KMS-11 (cell line): ENCODE results near the gene RPS27A.
A peak's percentile ranks its signal among the peaks of the same experiment; 100 is the strongest.

Experiments used
- H2AFZ ChIP-seq: fragments of 200-600 bp; sonication (generic); 2 replicates; pipeline ENCODE4 v1.6.1; 2016; ENCODE audit warnings: antibody characterized with exemption, mixed run types, low read depth
- H3K27ac ChIP-seq: fragments of 200-600 bp; sonication (generic); 2 replicates; pipeline ENCODE4 v1.6.1; 2016; ENCODE audit warnings: mild to moderate bottlenecking, mixed run types
- H3K27me3 ChIP-seq: fragments of 200-600 bp; sonication (generic); 2 replicates; pipeline ENCODE4 v1.6.1; 2017; ENCODE audit warnings: mild to moderate bottlenecking, low read depth, mixed run types, moderate library complexity; ENCODE audit not compliant: insufficient read depth
- H3K36me3 ChIP-seq: fragments of 200-600 bp; sonication (generic); 2 replicates; pipeline ENCODE4 v1.6.1; 2017; ENCODE audit warnings: mild to moderate bottlenecking, mixed run types; ENCODE audit not compliant: insufficient read depth
- H3K4me1 ChIP-seq: fragments of 200-600 bp; sonication (generic); 2 replicates; pipeline ENCODE4 v1.6.1; 2016; ENCODE audit warnings: mild to moderate bottlenecking, low read depth, mixed run types; ENCODE audit not compliant: poor library complexity, severe bottlenecking
- H3K4me2 ChIP-seq: fragments of 200-600 bp; sonication (generic); 2 replicates; pipeline ENCODE4 v1.7.0; 2016; ENCODE audit warnings: mild to moderate bottlenecking, mixed run types
- H3K4me3 ChIP-seq: fragments of 200-600 bp; sonication (generic); IDR thresholded peaks from 2 replicates; pipeline ENCODE4 v1.6.1; 2017; ENCODE audit warnings: low read depth, low read length, mixed read lengths; ENCODE audit not compliant: insufficient read depth
- H3K79me2 ChIP-seq: fragments of 200-600 bp; sonication (generic); 2 replicates; pipeline ENCODE4 v1.6.1; 2016; ENCODE audit warnings: low read depth, mixed run types; ENCODE audit not compliant: insufficient read depth
- H3K9ac ChIP-seq: fragments of 200-600 bp; sonication (generic); 2 replicates; pipeline ENCODE4 v1.6.1; 2016; ENCODE audit warnings: mild to moderate bottlenecking, mixed run types
- H4K20me1 ChIP-seq: fragments of 200-600 bp; sonication (generic); 2 replicates; pipeline ENCODE4 v1.6.1; 2016; ENCODE audit warnings: mild to moderate bottlenecking, mixed run types; ENCODE audit not compliant: insufficient read depth
- CTCF ChIP-seq: fragments of 200-600 bp; sonication (generic); conservative IDR thresholded peaks from 2 replicates; pipeline ENCODE4 v1.6.1; 2017; ENCODE audit warnings: low read depth, mild to moderate bottlenecking, antibody characterized with exemption, low read length, moderate library complexity, mixed read lengths

The RPS27A gene

GRCh38 chr2:55230551-55230950 lies 1.9 kb upstream of the RPS27A start:
- no peak overlapping the region for H3K4me2 ChIP-seq
- no peak overlapping the region for H3K9ac ChIP-seq
- H3K36me3 ChIP-seq, result peaks cover 23% of the 10 kb centered on the region; the same call in 1 of the 2 replicates
- H3K27me3 ChIP-seq, result no peaks in the 10 kb centered on the region
- H3K4me3 ChIP-seq, result no peak overlapping the region
- peaks cover 7% of the 10 kb centered on the region for H4K20me1 ChIP-seq
- H3K79me2 ChIP-seq, result peaks cover 43% of the 10 kb centered on the region
- H3K27ac ChIP-seq, result no peak overlapping the region
- TF ChIP-seq CTCF, result no peak
- peaks cover 30% of the 10 kb centered on the region for H3K4me1 ChIP-seq
- H2AFZ ChIP-seq, result no peak overlapping the region

GRCh38 chr2:55231546-55232083 lies 873 bp upstream of the RPS27A start:
- H3K27me3 ChIP-seq, result no peaks in the 10 kb centered on the region
- H3K27ac ChIP-seq, result peak overlapping the region; percentile 92
- H3K9ac ChIP-seq, result peak overlapping the region; percentile 98
- H3K36me3 ChIP-seq, result peaks cover 32% of the 10 kb centered on the region; the same call in 1 of the 2 replicates
- peaks cover 44% of the 10 kb centered on the region for H3K79me2 ChIP-seq
- peak overlapping the region; percentile 82 for H2AFZ ChIP-seq
- H4K20me1 ChIP-seq, result peaks cover 7% of the 10 kb centered on the region
- peak overlapping the region; percentile 84 for H3K4me2 ChIP-seq
- TF ChIP-seq CTCF, result no peak
- peak overlapping the region; percentile 88 for H3K4me3 ChIP-seq
- H3K4me1 ChIP-seq, result peaks cover 32% of the 10 kb centered on the region

DNA sequence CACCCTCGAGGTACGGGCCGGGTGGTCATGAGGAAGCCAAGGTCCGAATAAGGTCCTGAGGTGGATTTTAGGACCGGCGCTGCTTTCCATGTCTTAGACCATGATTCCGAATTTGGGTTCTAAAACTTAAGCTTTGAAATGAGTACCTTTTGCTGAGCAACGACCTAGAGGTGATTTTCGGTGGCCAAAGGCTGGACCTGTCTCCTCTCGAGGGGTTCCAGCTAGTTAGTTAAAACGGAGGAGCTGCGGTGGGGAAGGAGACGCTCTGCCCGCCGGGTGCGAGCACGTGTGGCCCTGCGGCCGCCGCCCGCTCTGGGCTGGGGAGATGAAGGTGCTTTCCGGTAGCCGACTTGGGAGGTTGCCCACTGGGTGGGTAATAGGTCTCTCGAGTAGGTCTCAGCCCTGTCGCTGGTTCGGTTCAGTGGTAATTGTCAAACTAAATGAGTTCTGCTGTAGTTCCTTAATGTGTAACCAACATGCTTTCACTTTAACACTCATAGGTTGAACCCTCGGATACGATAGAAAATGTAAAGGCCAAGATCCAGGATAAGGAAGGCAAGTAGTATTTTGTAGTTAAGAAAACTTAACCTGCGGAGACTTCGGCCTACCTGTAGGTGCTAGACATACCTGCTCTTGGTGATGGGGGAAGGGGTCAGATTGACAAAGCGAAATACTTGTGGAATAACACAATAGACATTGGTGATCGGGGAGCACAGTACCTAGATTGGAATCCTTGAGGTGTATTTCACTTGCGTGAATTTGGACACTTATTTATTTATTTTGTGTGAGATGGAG lies 572 bp downstream of the RPS27A start:
- Histone ChIP-seq H3K4me3 (peak overlapping the region; percentile 88), H3K36me3 (peaks cover 34% of the 10 kb centered on the region; the same call in 1 of the 2 replicates), H3K4me1 (peaks cover 32% of the 10 kb centered on the region), H3K27ac (peak overlapping the region; percentile 92), H2AFZ (peak overlapping the region; percentile 82; the same call in 1 of the 2 replicates), H3K9ac (peak overlapping the region; percentile 98), H4K20me1 (peaks cover 7% of the 10 kb centered on the region), H3K27me3 (no peaks in the 10 kb centered on the region), H3K4me2 (peak overlapping the region; percentile 83), H3K79me2 (peaks cover 44% of the 10 kb centered on the region)
- no peak for TF ChIP-seq CTCF

GRCh38 chr2:55233658-55233940 lies 1.1 kb downstream of the RPS27A start:
- TF ChIP-seq CTCF, result no peak
- peaks cover 7% of the 10 kb centered on the region for H4K20me1 ChIP-seq
- peak overlapping the region; percentile 88 for H3K4me3 ChIP-seq
- peak overlapping the region; percentile 92; the same call in 1 of the 2 replicates for H3K27ac ChIP-seq
- peaks cover 34% of the 10 kb centered on the region; the same call in 1 of the 2 replicates for H3K36me3 ChIP-seq
- peak overlapping the region; percentile 83 for H3K4me2 ChIP-seq
- peak overlapping the region; percentile 98 for H3K9ac ChIP-seq
- H3K27me3 ChIP-seq, result no peaks in the 10 kb centered on the region
- H2AFZ ChIP-seq, result no peak overlapping the region
- H3K79me2 ChIP-seq, result peaks cover 44% of the 10 kb centered on the region
- H3K4me1 ChIP-seq, result peaks cover 32% of the 10 kb centered on the region
